Gastrocnemius medialis (tissue), 4 donors: ENCODE results near the gene LZTS2. TPM values are rescaled to one million over a fixed set of nuclear protein-coding genes. Genes with fewer than 3 reads are reported as not detected.
"Not testable (repeated sequence)": the region's sequence is repeated elsewhere in the genome, so short reads cannot be mapped to it uniquely, and the experiment has no call there.

Source experiments
- ATAC-seq, 2 donors: fragments of 150-250 bp; one replicate each; pipeline ENCODE4 v1.9.1; 2016
- DNase-seq, 2 donors: peaks; one replicate each; pipeline ENCODE4 v3.0.0-alpha.2; 2019
- H3K27ac ChIP-seq, 4 donors: fragments of 200-600 bp; sonication (generic); 1 replicate in 1 of 4; 2 replicates in 3 of 4; pipeline ENCODE4 v1.5.1; 2016 to 2018; ENCODE audit warnings: mild to moderate bottlenecking in 2 of 4, moderate library complexity in 1 of 4
- H3K27me3 ChIP-seq, 3 donors: fragments of 200-600 bp; sonication (generic) in 2 of 3; 1 replicate in 1 of 3; 2 replicates in 2 of 3; pipeline versions ENCODE4 v1.5.1 to v1.6.0; 2016 to 2019; ENCODE audit warnings: mild to moderate bottlenecking in 1 of 3, moderate library complexity in 1 of 3
- H3K36me3 ChIP-seq, 2 donors: fragments of 200-600 bp; sonication (generic) in 1 of 2; one replicate each; pipeline ENCODE4 v1.5.1; 2017 to 2018
- H3K4me1 ChIP-seq, 2 donors: fragments of 200-600 bp; sonication (generic) in 1 of 2; one replicate each; pipeline ENCODE4 v1.5.1; 2016 to 2017; ENCODE audit warnings: mild to moderate bottlenecking in 2 of 2
- H3K4me3 ChIP-seq, 4 donors: fragments of 200-600 bp; sonication (generic) in 3 of 4; 1 replicate in 1 of 4; 2 replicates in 3 of 4; pipeline ENCODE4 v1.5.1; 2016 to 2019; ENCODE audit warnings: mild to moderate bottlenecking in 2 of 4
- H3K9me3 ChIP-seq, 3 donors: fragments of 200-600 bp; sonication (generic) in 2 of 3; 1 replicate in 1 of 3; 2 replicates in 2 of 3; pipeline ENCODE4 v1.5.1; 2016 to 2019
- CTCF ChIP-seq, 5 experiments: fragments of 450-650 bp in 3 of 5; fragments of 200-600 bp in 2 of 5; sonication (generic) in 2 of 5; IDR thresholded peaks in 4 of 5; conservative IDR thresholded peaks in 1 of 5; 1 replicate in 4 of 5; 2 replicates in 1 of 5; pipeline ENCODE4 v1.5.1; 2016 to 2019; ENCODE audit warnings: antibody characterized with exemption in 5 of 5, mild to moderate bottlenecking in 3 of 5, moderate library complexity in 3 of 5
- POLR2A ChIP-seq, 2 donors: fragments of 450-650 bp; IDR thresholded peaks; one replicate each; pipeline ENCODE4 v1.6.1; 2017; ENCODE audit warnings: antibody characterized with exemption in 2 of 2, mild to moderate bottlenecking in 2 of 2, moderate library complexity in 2 of 2
- in situ Hi-C, 4 donors: fragments of 200-750 bp; cut with MboI; loops; one replicate each; pipeline versions ENCODE4 v1.15.0 to v1.8.0; 2017; ENCODE audit warnings: low sequenced_read_pairs in 4 of 4
- intact Hi-C: fragments of 100-400 bp; cut with DNase I; formaldehyde crosslinking; loops from one replicate; pipeline ENCODE4 v1.15.1; 2023; ENCODE audit warnings: low total_unique reads
- total RNA-seq, 4 donors: library from RNA; depleted of rRNA; stranded (reverse); fragments of >200 nt; gene quantifications; one replicate each; pipeline versions ENCODE4 v1.1.0 to v1.2.3, GENCODE V29; 2016

Gene LZTS2
- total RNA-seq, 4 donors from 2014 or later = 22.5 to 44.7 (median 26.7) TPM

DNA sequence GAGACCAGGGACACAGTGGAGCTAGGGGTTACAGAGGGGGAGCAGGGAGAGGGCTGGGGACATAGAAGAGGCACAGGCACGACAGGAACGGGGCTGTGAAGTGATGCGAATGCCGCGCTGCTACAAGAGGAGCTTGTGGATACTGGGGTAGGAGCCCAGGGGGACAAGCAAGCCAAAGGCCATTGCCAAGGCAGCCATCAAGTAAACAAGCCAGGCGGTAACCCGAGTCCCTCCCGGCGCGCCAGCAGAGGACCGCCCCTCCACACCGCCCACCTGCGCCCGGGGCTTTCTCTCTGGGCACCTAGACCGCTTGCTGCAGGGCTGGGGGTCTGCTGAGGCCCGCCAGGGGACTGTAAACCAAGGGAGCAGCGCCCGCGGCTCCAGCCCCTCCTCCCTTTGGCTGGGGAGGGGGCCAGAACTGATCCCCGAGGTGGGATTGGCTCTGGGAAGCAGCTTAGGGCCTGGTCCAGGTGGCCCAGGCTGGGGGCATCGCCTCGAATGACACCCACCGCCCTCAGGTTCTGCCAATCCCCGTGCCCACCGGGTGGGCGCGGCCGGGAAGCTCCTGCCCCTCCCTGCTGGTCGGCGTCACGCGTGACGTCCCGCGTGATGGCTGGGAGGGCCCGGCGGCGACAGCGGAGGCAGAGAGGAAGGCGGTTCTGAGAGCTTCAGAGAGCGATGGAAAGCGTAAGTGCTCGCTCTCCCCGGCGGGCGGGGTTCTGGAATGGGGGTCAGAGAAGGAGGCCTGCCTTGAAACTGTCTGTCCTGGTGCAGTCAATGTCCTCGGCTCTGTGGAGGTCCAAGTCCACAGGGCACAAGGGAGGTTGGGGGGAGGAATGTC, 32.4 kb downstream of the LZTS2 start:
- Histone ChIP-seq H3K27me3 (no peaks in the 10 kb centered on the region), H3K27ac (peak overlapping the region; percentile 84 to 91 (median 88)), H3K4me3 (peak overlapping the region; percentile 52 to 92 (median 81)), H3K9me3 (no peaks in the 10 kb centered on the region), H3K4me1 (peaks cover 7 to 16% of the 10 kb centered on the region in 2 donors), H3K36me3 (peaks cover 0 to 8% of the 10 kb centered on the region in 2 donors)
- peak; percentile 46 to 61 for DNase-seq
- in situ Hi-C loops = no loop called here
- peak; percentile 31 to 58 for ATAC-seq
- TF ChIP-seq POLR2A (IDR thresholded peaks at IDR 0.05) (peak; percentile 46 to 61), CTCF (IDR thresholded peaks at IDR 0.05 in 4 of 5, conservative IDR thresholded peaks at IDR 0.05 in 1 of 5) (no peak)
- intact Hi-C loops = loop anchor here (5.0 kb wide), 1 partner anchor 35 kb away; no protein-coding TSS in a partner anchor

- H3K4me3 ChIP-seq = peak overlapping the region; percentile 52 to 92 (median 81)
- no peak for TF ChIP-seq CTCF (IDR thresholded peaks at IDR 0.05 in 4 of 5, conservative IDR thresholded peaks at IDR 0.05 in 1 of 5)
- H3K4me1 ChIP-seq = peaks cover 7 to 16% of the 10 kb centered on the region in 2 donors
- H3K27ac ChIP-seq = peak overlapping the region; percentile 84 to 91 (median 88)
- ATAC-seq = peak; percentile 31 to 38
- DNase-seq = no peak
- intact Hi-C loops (loop anchor here (5.0 kb wide), 1 partner anchor 35 kb away; no protein-coding TSS in a partner anchor), in situ Hi-C loops (no loop called here)
- H3K27me3 ChIP-seq = no peaks in the 10 kb centered on the region
- no peaks in the 10 kb centered on the region for H3K9me3 ChIP-seq
- peaks cover 0 to 14% of the 10 kb centered on the region in 2 donors for H3K36me3 ChIP-seq
These were observed 33.1 kb downstream of the LZTS2 start for GRCh38 chr10:101032637-101033224.

DNA sequence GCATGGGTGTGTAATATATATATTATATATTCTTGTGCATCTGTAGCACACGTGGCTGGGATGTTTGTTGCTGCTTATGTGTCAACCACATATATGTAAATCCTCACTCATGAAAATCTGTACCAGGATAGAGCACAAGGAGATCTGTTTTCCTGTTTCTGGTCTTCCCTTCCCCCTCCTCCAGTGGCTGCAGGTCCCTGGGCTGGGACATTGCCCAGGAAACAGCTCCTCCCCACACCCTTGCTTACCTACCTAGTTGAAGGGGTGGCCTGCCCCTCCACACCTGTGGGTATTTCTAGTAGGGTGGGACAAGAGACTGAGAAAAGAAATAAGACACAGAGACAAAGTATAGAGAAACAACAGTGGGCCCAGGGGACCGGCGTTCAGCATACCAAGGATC, 33.7 kb downstream of the LZTS2 start:
- H3K4me3 ChIP-seq = no peak overlapping the region
- H3K27me3 ChIP-seq = no peaks in the 10 kb centered on the region
- intact Hi-C loops = loop anchor here (5.0 kb wide), 1 partner anchor 34 kb away; no protein-coding TSS in a partner anchor
- ATAC-seq = no peak
- TF ChIP-seq POLR2A (IDR thresholded peaks at IDR 0.05) = no peak
- no peak for TF ChIP-seq CTCF (IDR thresholded peaks at IDR 0.05 in 4 of 5, conservative IDR thresholded peaks at IDR 0.05 in 1 of 5)
- peaks cover 7 to 16% of the 10 kb centered on the region in 2 donors for H3K4me1 ChIP-seq
- no peak for DNase-seq
- peak overlapping the region; percentile 84 to 91 (median 88) for H3K27ac ChIP-seq
- in situ Hi-C loops = no loop called here
- peaks cover 0 to 18% of the 10 kb centered on the region in 2 donors for H3K36me3 ChIP-seq
- no peaks in the 10 kb centered on the region for H3K9me3 ChIP-seq

DNA sequence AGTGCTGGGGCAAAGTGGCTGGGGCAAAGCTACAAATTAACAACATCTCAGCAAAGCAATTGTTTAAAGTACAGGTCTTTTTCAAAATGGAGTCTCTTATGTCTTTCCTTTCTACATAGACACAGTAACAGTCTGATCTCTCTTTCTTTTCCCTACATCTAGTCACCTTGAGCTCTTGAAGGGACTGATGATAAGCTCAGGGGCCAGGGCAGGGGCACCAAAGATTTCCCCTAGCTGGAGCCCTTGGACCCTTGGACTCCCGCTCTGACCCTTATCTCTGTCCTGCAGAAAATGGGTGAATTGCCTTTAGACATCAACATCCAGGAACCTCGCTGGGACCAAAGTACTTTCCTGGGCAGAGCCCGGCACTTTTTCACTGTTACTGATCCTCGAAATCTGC, 34.8 kb downstream of the LZTS2 start:
- H3K27ac ChIP-seq, H3K9me3 ChIP-seq, H3K27me3 ChIP-seq, in situ Hi-C loops, ATAC-seq, H3K4me3 ChIP-seq, DNase-seq: not testable (repeated sequence)
- Histone ChIP-seq H3K4me1 (peaks cover 7 to 16% of the 10 kb centered on the region in 2 donors), H3K36me3 (peaks cover 0 to 18% of the 10 kb centered on the region in 2 donors)
- intact Hi-C loops = loop anchor here (5.0 kb wide), 1 partner anchor 33 kb away; no protein-coding TSS in a partner anchor

- Histone ChIP-seq H3K4me3 (no peak overlapping the region), H3K4me1 (peaks cover 7 to 15% of the 10 kb centered on the region in 2 donors), H3K9me3 (no peaks in the 10 kb centered on the region), H3K27me3 (no peaks in the 10 kb centered on the region), H3K27ac (no peak overlapping the region), H3K36me3 (peaks cover 0 to 18% of the 10 kb centered on the region in 2 donors)
- ATAC-seq (no peak), DNase-seq (no peak)
- in situ Hi-C loops = no loop called here
- intact Hi-C loops = no loop called here
- TF ChIP-seq POLR2A (IDR thresholded peaks at IDR 0.05) = no peak
- no peak for TF ChIP-seq CTCF (IDR thresholded peaks at IDR 0.05 in 4 of 5, conservative IDR thresholded peaks at IDR 0.05 in 1 of 5)
These were observed 35.7 kb downstream of the LZTS2 start for GRCh38 chr10:101035314-101035713.
